Measurements from ENCODE around the gene ITGB8.

ITGB8 gene

GRCh38 chr7:20404320-20404719 is 73.6 kb downstream of the ITGB8 start:
- DNase-seq (ENCODE audit: extremely low read depth, low read depth) = no peak
- TF ChIP-seq CTCF (IDR thresholded peaks at IDR 0.05; ENCODE audit: low read depth, low read length) = no peak

GRCh38 chr7:20407585-20408466 is 77.1 kb downstream of the ITGB8 start:
- no peak for DNase-seq (ENCODE audit: extremely low read depth, low read depth)
- TF ChIP-seq CTCF (IDR thresholded peaks at IDR 0.05; ENCODE audit: low read depth, low read length) = no peak

- TF ChIP-seq CTCF (IDR thresholded peaks at IDR 0.05; ENCODE audit: low read depth, low read length) = no peak
- DNase-seq (ENCODE audit: extremely low read depth, low read depth) = no peak
Observed at GRCh38 chr7:20408467-20408826, 77.7 kb downstream of the ITGB8 start.

- TF ChIP-seq CTCF (IDR thresholded peaks at IDR 0.05; ENCODE audit: low read depth, low read length) = no peak
- DNase-seq (ENCODE audit: extremely low read depth, low read depth) = no peak
Observed at GRCh38 chr7:20409961-20410360, 79.3 kb downstream of the ITGB8 start.

GRCh38 chr7:20411372-20411771 is 80.7 kb downstream of the ITGB8 start:
- TF ChIP-seq CTCF (IDR thresholded peaks at IDR 0.05; ENCODE audit: low read depth, low read length) = no peak
- no peak for DNase-seq (ENCODE audit: extremely low read depth, low read depth)

GRCh38 chr7:20412032-20412431 is 81.3 kb downstream of the ITGB8 start:
- no peak for DNase-seq (ENCODE audit: extremely low read depth, low read depth)
- TF ChIP-seq CTCF (IDR thresholded peaks at IDR 0.05; ENCODE audit: low read depth, low read length) = no peak

- no peak for TF ChIP-seq CTCF (IDR thresholded peaks at IDR 0.05; ENCODE audit: low read depth, low read length)
Observed at GRCh38 chr7:20417260-20417659, 86.6 kb downstream of the ITGB8 start.

More at GRCh38 chr7:20417260-20417659, 86.6 kb downstream of the ITGB8 start:
- DNase-seq (ENCODE audit: extremely low read depth, low read depth) = no peak
